Measurements from ENCODE around the gene GPANK1. TPM values are rescaled to one million over a fixed set of nuclear protein-coding genes. Genes with fewer than 3 reads are reported as not detected.

Gene GPANK1
- total and polyA plus RNA-seq, 9 of the 15 experiments (the other 6 are each of a cell fraction or from before 2014, with no cell fraction given): 32.2 to 111 (median 46.3) TPM

DNA sequence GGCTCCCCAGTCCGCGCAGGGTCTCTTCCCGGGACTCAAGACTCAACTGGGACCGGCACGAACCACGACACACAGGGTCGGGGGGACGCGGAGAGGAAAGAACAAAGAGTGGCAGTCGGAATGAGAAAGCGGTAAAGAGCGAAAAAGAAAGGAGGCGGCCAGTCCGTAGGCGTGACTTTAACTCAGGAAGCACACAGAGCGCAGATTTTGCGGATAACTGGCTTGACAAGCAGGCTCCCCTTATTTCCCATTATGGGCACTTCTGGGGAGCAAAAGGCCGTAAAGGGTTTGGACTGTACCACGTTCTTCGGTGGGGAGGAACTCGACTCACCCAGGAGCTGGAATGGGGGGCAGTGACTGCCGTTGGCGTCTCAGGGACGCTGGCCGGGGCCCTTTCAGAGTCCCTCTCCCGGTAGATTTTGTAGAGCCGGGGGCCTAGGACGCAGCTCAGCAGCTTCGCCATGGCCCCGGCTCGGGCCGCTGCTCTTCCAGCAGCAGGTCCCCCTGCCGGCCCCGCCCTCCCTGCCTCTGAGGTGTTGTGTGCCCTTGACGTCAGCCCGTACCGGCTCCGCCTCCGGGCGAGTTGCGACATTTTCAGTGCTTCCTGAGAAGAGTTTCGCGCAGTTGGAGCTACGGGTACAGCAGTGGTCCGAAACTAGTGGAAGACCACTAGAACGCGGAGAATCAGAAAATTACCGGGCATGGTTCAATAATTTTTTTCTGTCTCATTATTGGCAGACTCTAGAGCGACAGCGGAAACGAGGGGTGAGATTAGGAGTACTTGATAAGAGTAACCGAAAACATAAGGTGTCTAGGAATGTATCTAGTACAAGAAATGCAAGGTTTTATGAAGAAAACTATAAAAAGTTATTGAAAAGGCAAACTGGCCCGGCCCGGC lies 38.3 kb upstream of the GPANK1 start, which contains the start of gene ABHD16A (continued):
- TF ChIP-seq TBL1XR1 (IDR thresholded peaks at IDR 0.05; ENCODE audit: low read length in 2 of 2): peak; percentile 78 to 88
- peak; percentile 99 for TF ChIP-seq HNRNPLL (IDR thresholded peaks at IDR 0.05; ENCODE audit: low read depth, low read length, poor library complexity, severe bottlenecking)
- TF ChIP-seq, protein P1, sequence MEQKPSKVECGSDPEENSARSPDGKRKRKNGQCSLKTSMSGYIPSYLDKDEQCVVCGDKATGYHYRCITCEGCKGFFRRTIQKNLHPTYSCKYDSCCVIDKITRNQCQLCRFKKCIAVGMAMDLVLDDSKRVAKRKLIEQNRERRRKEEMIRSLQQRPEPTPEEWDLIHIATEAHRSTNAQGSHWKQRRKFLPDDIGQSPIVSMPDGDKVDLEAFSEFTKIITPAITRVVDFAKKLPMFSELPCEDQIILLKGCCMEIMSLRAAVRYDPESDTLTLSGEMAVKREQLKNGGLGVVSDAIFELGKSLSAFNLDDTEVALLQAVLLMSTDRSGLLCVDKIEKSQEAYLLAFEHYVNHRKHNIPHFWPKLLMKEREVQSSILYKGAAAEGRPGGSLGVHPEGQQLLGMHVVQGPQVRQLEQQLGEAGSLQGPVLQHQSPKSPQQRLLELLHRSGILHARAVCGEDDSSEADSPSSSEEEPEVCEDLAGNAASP (IDR thresholded peaks at IDR 0.05): no peak
- TF ChIP-seq, protein P2, sequence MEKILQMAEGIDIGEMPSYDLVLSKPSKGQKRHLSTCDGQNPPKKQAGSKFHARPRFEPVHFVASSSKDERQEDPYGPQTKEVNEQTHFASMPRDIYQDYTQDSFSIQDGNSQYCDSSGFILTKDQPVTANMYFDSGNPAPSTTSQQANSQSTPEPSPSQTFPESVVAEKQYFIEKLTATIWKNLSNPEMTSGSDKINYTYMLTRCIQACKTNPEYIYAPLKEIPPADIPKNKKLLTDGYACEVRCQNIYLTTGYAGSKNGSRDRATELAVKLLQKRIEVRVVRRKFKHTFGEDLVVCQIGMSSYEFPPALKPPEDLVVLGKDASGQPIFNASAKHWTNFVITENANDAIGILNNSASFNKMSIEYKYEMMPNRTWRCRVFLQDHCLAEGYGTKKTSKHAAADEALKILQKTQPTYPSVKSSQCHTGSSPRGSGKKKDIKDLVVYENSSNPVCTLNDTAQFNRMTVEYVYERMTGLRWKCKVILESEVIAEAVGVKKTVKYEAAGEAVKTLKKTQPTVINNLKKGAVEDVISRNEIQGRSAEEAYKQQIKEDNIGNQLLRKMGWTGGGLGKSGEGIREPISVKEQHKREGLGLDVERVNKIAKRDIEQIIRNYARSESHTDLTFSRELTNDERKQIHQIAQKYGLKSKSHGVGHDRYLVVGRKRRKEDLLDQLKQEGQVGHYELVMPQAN (IDR thresholded peaks at IDR 0.05; ENCODE audit: borderline replicate concordance): peak; percentile 87
- TF ChIP-seq POLR3G (IDR thresholded peaks at IDR 0.05; ENCODE audit: extremely low read depth, insufficient read length, insufficient replicate concordance): no peak
- no peak for TF ChIP-seq U2AF2 (optimal IDR thresholded peaks at IDR 0.05; ENCODE audit: low read depth, low read length)
- TF ChIP-seq, protein P3, sequence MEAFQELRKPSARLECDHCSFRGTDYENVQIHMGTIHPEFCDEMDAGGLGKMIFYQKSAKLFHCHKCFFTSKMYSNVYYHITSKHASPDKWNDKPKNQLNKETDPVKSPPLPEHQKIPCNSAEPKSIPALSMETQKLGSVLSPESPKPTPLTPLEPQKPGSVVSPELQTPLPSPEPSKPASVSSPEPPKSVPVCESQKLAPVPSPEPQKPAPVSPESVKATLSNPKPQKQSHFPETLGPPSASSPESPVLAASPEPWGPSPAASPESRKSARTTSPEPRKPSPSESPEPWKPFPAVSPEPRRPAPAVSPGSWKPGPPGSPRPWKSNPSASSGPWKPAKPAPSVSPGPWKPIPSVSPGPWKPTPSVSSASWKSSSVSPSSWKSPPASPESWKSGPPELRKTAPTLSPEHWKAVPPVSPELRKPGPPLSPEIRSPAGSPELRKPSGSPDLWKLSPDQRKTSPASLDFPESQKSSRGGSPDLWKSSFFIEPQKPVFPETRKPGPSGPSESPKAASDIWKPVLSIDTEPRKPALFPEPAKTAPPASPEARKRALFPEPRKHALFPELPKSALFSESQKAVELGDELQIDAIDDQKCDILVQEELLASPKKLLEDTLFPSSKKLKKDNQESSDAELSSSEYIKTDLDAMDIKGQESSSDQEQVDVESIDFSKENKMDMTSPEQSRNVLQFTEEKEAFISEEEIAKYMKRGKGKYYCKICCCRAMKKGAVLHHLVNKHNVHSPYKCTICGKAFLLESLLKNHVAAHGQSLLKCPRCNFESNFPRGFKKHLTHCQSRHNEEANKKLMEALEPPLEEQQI (IDR thresholded peaks at IDR 0.05): no peak
- peak; percentile 100 for TF ChIP-seq CEBPB (tag; IDR thresholded peaks at IDR 0.05)
- peak; percentile 83 for TF ChIP-seq MYC (IDR thresholded peaks at IDR 0.05; ENCODE audit: low read depth, low read length)
- peak; percentile 83; the same call in 1 of the 2 replicates for TF ChIP-seq MYC (CRISPR knock-in tag; IDR thresholded peaks at IDR 0.05; ENCODE audit: borderline replicate concordance, low read depth)
- peak; percentile 89 for TF ChIP-seq BRD4 (IDR thresholded peaks at IDR 0.05)
- TF ChIP-seq MCM2 (IDR thresholded peaks at IDR 0.05; ENCODE audit: low read depth): no peak
- peak; percentile 44; the same call in 1 of the 2 replicates for TF ChIP-seq ZSCAN29 (IDR thresholded peaks at IDR 0.05)
- TF ChIP-seq ZNF561 (CRISPR knock-in tag; conservative IDR thresholded peaks at IDR 0.05): no peak
- TF ChIP-seq SAP30 (IDR thresholded peaks at IDR 0.05; ENCODE audit: borderline replicate concordance, insufficient read depth, low read depth, low read length, poor library complexity, severe bottlenecking): peak; percentile 80
- no peak for TF ChIP-seq JUNB (CRISPR knock-in tag; conservative IDR thresholded peaks at IDR 0.05)
- TF ChIP-seq, protein P4, sequence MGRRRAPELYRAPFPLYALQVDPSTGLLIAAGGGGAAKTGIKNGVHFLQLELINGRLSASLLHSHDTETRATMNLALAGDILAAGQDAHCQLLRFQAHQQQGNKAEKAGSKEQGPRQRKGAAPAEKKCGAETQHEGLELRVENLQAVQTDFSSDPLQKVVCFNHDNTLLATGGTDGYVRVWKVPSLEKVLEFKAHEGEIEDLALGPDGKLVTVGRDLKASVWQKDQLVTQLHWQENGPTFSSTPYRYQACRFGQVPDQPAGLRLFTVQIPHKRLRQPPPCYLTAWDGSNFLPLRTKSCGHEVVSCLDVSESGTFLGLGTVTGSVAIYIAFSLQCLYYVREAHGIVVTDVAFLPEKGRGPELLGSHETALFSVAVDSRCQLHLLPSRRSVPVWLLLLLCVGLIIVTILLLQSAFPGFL (CRISPR knock-in tag; IDR thresholded peaks at IDR 0.05): peak; percentile 92; the same call in 1 of the 2 replicates
- TF ChIP-seq ZNF3 (CRISPR knock-in tag; IDR thresholded peaks at IDR 0.05): no peak
